Measurements from ENCODE around the gene C19orf67. TPM values are rescaled to one million over a fixed set of nuclear protein-coding genes. Genes with fewer than 3 reads are reported as not detected.
A peak's percentile ranks its signal among the peaks of the same experiment; 100 is the strongest.
"Not testable (repeated sequence)": the region's sequence is repeated elsewhere in the genome, so short reads cannot be mapped to it uniquely, and the experiment has no call there.

The C19orf67 gene
- total RNA-seq, 2 donors from 2014 or later, result not detected

DNA sequence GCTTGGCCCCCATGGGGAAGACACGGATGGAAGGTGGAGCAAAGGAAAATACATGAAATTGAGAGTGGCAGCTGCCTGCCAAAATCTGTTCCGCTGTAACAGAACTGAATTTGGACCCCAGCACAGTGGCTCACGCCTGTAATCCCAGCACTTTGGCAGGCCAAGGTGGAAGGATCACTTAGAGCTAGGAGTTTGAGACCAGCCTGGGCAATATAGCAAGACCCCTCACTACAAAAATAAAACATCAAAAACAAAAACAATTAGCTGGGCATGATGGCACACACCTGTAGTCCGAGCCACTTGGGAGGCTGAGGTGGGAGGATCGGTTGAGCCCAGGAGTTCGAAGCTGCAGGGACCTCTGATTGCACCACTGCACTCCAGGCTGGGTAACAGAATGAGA lies 33.1 kb downstream of the C19orf67 start:
- intact Hi-C loops (cut with DNase I), result loop anchor here (10.0 kb wide), 1 partner anchor 178 kb away; the partner anchor contains the start of gene NANOS3
- DNase-seq, result no peak
- Histone ChIP-seq H3K9me3 (no peaks in the 10 kb centered on the region), H3K27ac (no peak overlapping the region), H3K4me1 (no peaks in the 10 kb centered on the region), H3K36me3 (replicated peaks in 1 of 2; ENCODE audit: insufficient read depth in 1 of 2, low read depth in 2 of 2) (peaks cover 0 to 13% of the 10 kb centered on the region in 2 donors), H3K4me3 (no peak overlapping the region), H3K27me3 (no peaks in the 10 kb centered on the region)
- TF ChIP-seq POLR2A (IDR thresholded peaks at IDR 0.05) (no peak), CTCF (IDR thresholded peaks at IDR 0.05) (no peak)
- WGBS, 2 donors, result 84 to 86% methylated on average over 6 of the region's 6 CpGs
- no peak for ATAC-seq

DNA sequence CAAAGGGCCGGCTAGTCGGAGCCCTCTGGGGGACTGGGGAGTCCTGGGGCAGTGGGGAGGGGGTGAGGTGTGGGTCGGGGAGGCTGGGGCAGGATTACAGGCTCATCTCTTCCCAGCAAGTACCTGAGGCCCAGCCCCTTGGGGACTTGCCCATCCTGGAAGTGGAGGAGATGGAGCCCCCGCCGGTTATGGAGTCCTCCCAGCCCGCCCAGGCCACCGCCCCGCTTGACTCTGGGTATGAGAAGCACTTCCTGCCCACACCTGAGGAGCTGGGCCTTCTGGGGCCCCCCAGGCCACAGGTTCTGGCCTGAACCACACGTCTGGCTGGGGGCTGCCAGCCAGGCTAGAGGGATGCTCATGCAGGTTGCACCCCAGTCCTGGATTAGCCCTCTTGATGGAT lies 33.6 kb downstream of the C19orf67 start:
- intact Hi-C loops (cut with DNase I), result loop anchor here (10.0 kb wide), 1 partner anchor 177 kb away; the partner anchor contains the start of gene NANOS3
- TF ChIP-seq POLR2A (IDR thresholded peaks at IDR 0.05), result no peak
- TF ChIP-seq CTCF (IDR thresholded peaks at IDR 0.05), result no peak
- H3K36me3 ChIP-seq (replicated peaks in 1 of 2; ENCODE audit: insufficient read depth in 1 of 2, low read depth in 2 of 2), result peaks cover 0 to 13% of the 10 kb centered on the region in 2 donors
- no peaks in the 10 kb centered on the region for H3K9me3 ChIP-seq
- no peaks in the 10 kb centered on the region for H3K27me3 ChIP-seq
- H3K27ac ChIP-seq, result no peak overlapping the region
- 75% methylated on average over 9 of the region's 9 CpGs; no CpG with 5 or more reads in 1 of the 2 donors for WGBS, 2 donors
- ATAC-seq, result no peak
- DNase-seq, result no peak
- no peak overlapping the region for H3K4me3 ChIP-seq
- no peaks in the 10 kb centered on the region for H3K4me1 ChIP-seq

DNA sequence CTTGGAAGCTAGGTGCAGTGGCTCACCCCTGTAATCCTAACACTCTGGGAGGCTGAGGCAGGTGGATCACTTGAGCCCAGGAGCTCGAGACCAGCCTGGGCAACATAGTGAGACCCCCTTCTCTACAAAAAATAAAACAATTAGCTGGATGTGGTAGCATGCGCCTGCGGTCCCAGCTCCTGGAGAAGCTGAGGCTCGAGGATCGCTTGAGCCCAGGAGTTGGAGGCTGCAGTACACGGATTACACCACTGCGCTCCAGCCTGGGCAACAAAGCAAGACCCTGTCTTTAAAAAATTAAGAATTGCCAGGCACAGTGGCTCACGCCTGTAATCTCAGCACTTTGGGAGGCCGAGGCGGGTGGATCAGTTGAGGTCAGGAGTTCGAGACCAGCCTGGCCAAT lies 34.6 kb downstream of the C19orf67 start:
- not testable (repeated sequence) for ATAC-seq; H3K4me3 ChIP-seq; H3K27ac ChIP-seq; H3K4me1 ChIP-seq; DNase-seq; H3K9me3 ChIP-seq; H3K27me3 ChIP-seq; H3K36me3 ChIP-seq (replicated peaks in 1 of 2; ENCODE audit: insufficient read depth in 1 of 2, low read depth in 2 of 2)
- intact Hi-C loops (cut with DNase I), result loop anchor here (10.0 kb wide), 1 partner anchor 176 kb away; the partner anchor contains the start of gene NANOS3
- WGBS, 2 donors, result 89 to 94% methylated on average over 9 to 11 of the region's 11 CpGs

GRCh38 chr19:14050512-14050911 lies 35.1 kb downstream of the C19orf67 start:
- Histone ChIP-seq H3K4me1 (no peaks in the 10 kb centered on the region), H3K36me3 (replicated peaks in 1 of 2; ENCODE audit: insufficient read depth in 1 of 2, low read depth in 2 of 2) (peaks cover 0 to 2% of the 10 kb centered on the region in 2 donors), H3K27ac (no peak overlapping the region), H3K27me3 (no peaks in the 10 kb centered on the region), H3K9me3 (no peaks in the 10 kb centered on the region), H3K4me3 (no peak overlapping the region)
- TF ChIP-seq CTCF (IDR thresholded peaks at IDR 0.05), result no peak
- no peak for TF ChIP-seq POLR2A (IDR thresholded peaks at IDR 0.05)
- 80 to 98% methylated on average over 4 of the region's 4 CpGs for WGBS, 2 donors
- DNase-seq (no peak), ATAC-seq (no peak)
- intact Hi-C loops (cut with DNase I), result loop anchor here (10.0 kb wide), 1 partner anchor 176 kb away; the partner anchor contains the start of gene NANOS3

DNA sequence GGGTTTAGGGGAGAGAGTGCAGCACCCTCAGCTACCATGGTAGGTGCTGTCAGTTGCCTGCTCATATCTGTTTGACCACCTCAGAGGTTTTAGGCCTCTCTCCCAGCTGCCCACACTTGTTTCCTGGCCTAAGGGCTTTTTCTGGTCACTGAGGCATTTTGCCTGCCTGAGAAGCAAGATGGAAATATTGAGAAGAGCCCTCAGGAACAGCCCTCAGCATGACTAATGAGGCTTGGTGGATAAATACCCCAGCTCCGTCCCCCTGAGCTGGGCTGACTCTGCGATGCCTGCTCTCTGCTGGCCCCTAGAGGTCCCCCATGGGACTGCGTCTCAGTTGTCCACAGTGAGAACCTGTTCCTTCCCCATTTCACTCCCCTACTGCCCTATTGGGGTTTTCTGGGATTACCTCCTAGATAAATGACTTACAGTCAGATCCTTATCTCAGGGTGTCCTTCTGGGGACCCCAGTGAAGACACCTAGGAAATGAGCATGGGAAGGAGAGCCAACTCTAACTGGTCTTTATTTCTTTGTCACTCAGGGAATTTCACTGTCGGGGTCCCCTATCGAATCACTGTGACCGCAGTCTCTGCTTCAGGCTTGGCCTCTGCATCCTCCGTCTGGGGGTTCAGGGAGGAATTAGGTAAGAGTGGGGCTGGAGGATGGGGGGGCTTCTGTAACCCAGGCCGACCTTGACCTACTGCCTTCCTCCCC lies 37.0 kb downstream of the C19orf67 start:
- no peak overlapping the region for H3K27ac ChIP-seq
- no peaks in the 10 kb centered on the region for H3K4me1 ChIP-seq
- DNase-seq (peak; percentile 34 to 61 (median 50)), ATAC-seq (peak; percentile 68)
- intact Hi-C loops (cut with DNase I), result no loop called here
- WGBS, 2 donors, result 58 to 66% methylated on average over 8 of the region's 8 CpGs
- H3K36me3 ChIP-seq (replicated peaks in 1 of 2; ENCODE audit: insufficient read depth in 1 of 2, low read depth in 2 of 2), result no peaks in the 10 kb centered on the region
- no peak overlapping the region for H3K4me3 ChIP-seq
- TF ChIP-seq POLR2A (IDR thresholded peaks at IDR 0.05) (no peak), CTCF (IDR thresholded peaks at IDR 0.05) (peak; percentile 33 to 65 (median 58))
- H3K9me3 ChIP-seq, result no peaks in the 10 kb centered on the region
- no peaks in the 10 kb centered on the region for H3K27me3 ChIP-seq

DNA sequence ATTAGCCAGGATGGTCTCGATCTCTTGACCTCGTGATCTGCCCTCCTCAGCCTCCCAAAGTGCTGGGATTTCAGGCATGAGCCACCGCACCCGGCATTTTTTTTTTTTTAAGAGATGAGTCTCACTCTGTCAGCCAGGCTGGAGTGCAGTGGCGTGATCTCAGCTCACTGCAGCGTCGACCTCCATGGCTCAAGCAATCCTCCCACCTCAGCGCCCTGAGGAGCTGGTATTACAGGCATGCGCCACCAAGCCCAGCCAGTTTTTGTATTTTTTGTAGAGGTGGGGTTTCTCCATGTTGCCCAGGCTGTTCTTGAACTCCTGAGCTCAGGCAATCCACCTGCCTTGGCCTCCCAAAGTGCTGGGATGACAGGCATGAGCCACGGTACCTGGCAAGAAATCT lies 37.7 kb downstream of the C19orf67 start:
- 95 to 100% methylated on average over 10 of the region's 10 CpGs for WGBS, 2 donors
- DNase-seq; H3K27me3 ChIP-seq; ATAC-seq; intact Hi-C loops (cut with DNase I); H3K9me3 ChIP-seq; H3K36me3 ChIP-seq (replicated peaks in 1 of 2; ENCODE audit: insufficient read depth in 1 of 2, low read depth in 2 of 2); H3K4me3 ChIP-seq; H3K27ac ChIP-seq; H3K4me1 ChIP-seq: not testable (repeated sequence)

All from body of pancreas (tissue), 4 donors.